Measurements from ENCODE around the gene OR8B4.
"Not testable (repeated sequence)": the region's sequence is repeated elsewhere in the genome, so short reads cannot be mapped to it uniquely, and the experiment has no call there.

- not testable (repeated sequence) for TF ChIP-seq CTCF (conservative IDR thresholded peaks at IDR 0.05); EZH2 (IDR thresholded peaks at IDR 0.05; ENCODE audit: low read depth)
These were observed 41.8 kb downstream of the OR8B4 start for GRCh38 chr11:124382857-124383256.
